Endothelial cell of umbilical vein (primary cell): ENCODE data around the gene LDLRAD4. TPM values are rescaled to one million over a fixed set of nuclear protein-coding genes. Genes with fewer than 3 reads are reported as not detected.

Experiments used
- BruUV-seq: library from RNA; stranded (reverse); fragments of 400-500 nt; replicated peaks from 2 replicates; lab custom pipeline; 2021; lab: Mats Ljungman, UMichigan
- CTCF ChIA-PET: fragments of 300-600, 350-600 bp; sonication (Branson Sonifier 250); formaldehyde crosslinking; loops from one replicate; lab custom pipeline; 2021; ENCODE audit warnings: antibody characterized with exemption, inconsistent platforms; lab: Charles Lee
- POLR2A ChIA-PET: fragments of 300-600, 350-600 bp; sonication (Branson Sonifier 250); formaldehyde crosslinking; loops from one replicate; lab custom pipeline; 2021; ENCODE audit warnings: antibody characterized with exemption, inconsistent platforms; lab: Charles Lee
- DNase-seq: peaks from one replicate; pipeline ENCODE4 v3.0.0-alpha.2; 2011; ENCODE audit warnings: low read depth, low spot score
- FAIRE-seq: peaks from 2 replicates; lab custom pipeline; 2011; peaks lifted over from hg19 to GRCh38; lab: Jason Lieb, UNC
- H2AFZ ChIP-seq: 2 replicates; pipeline ENCODE4 v1.6.0; 2012; ENCODE audit warnings: low read depth, low read length, control low read depth, inconsistent platforms
- H3K27ac ChIP-seq: 2 replicates; pipeline ENCODE4 v1.5.1; 2011; ENCODE audit warnings: low read depth, mild to moderate bottlenecking, control low read depth, low read length, moderate library complexity; ENCODE audit not compliant: insufficient read depth
- H3K27me3 ChIP-seq, 2 experiments: 2 replicates each; pipeline versions ENCODE4 v1.6.0 to v1.6.1; 2011; ENCODE audit warnings: low read length in 2 of 2, mixed read lengths in 1 of 2; ENCODE audit not compliant: control insufficient read depth in 2 of 2, insufficient read depth in 2 of 2
- H3K36me3 ChIP-seq, 2 experiments: 2 replicates in 1 of 2; 3 replicates in 1 of 2; pipeline ENCODE4 v1.5.1; 2011; ENCODE audit warnings: low read length in 2 of 2, mild to moderate bottlenecking in 1 of 2, moderate library complexity in 1 of 2; ENCODE audit not compliant: control insufficient read depth in 2 of 2, insufficient read depth in 2 of 2; ENCODE audit errors: extremely low read depth in 1 of 2
- H3K4me1 ChIP-seq: 3 replicates; pipeline ENCODE4 v1.5.1; 2011; ENCODE audit warnings: mild to moderate bottlenecking, low read length; ENCODE audit not compliant: control insufficient read depth, insufficient read depth; ENCODE audit errors: extremely low read depth
- H3K4me2 ChIP-seq: 2 replicates; pipeline ENCODE4 v1.6.1; 2011; ENCODE audit warnings: low read length, control low read depth, mixed read lengths; ENCODE audit not compliant: insufficient read depth
- H3K4me3 ChIP-seq, 3 experiments: fragments of 200-600 bp in 1 of 3; sonication (generic), shearing (Covaris generic) in 1 of 3; replicated peaks in 1 of 3; 2 replicates each; pipeline ENCODE4 v1.5.1; 2011 to 2016; ENCODE audit warnings: control low read depth in 3 of 3, low read length in 3 of 3, mild to moderate bottlenecking in 2 of 3, inconsistent platforms in 1 of 3, low read depth in 1 of 3, moderate library complexity in 1 of 3; ENCODE audit not compliant: insufficient read depth in 1 of 3
- H3K79me2 ChIP-seq: 2 replicates; pipeline ENCODE4 v1.6.0; 2012; ENCODE audit warnings: low read length, inconsistent platforms; ENCODE audit not compliant: control insufficient read depth, insufficient read depth
- H3K9ac ChIP-seq: replicated peaks from 2 replicates; pipeline ENCODE3; 2011; ENCODE audit warnings: low read length, control low read depth; ENCODE audit not compliant: insufficient read depth; ENCODE audit errors: extremely low read depth
- H3K9me1 ChIP-seq: replicated peaks from 3 replicates; pipeline ENCODE4 v1.6.0; 2011; ENCODE audit warnings: mild to moderate bottlenecking, low read length; ENCODE audit not compliant: control insufficient read depth, insufficient read depth; ENCODE audit errors: extremely low read depth
- H3K9me3 ChIP-seq: replicated peaks from 2 replicates; pipeline ENCODE4 v1.5.1; 2012; ENCODE audit warnings: low read length, inconsistent platforms; ENCODE audit not compliant: control insufficient read depth, insufficient read depth
- H4K20me1 ChIP-seq: replicated peaks from 2 replicates; pipeline ENCODE3; 2011; ENCODE audit warnings: mild to moderate bottlenecking, low read length; ENCODE audit not compliant: control insufficient read depth, insufficient read depth; ENCODE audit errors: extremely low read depth
- CTCF ChIP-seq, 2 donors: IDR thresholded peaks; 1 replicate in 1 of 2; 2 replicates in 1 of 2; pipeline ENCODE4 v1.5.1; 2011; ENCODE audit warnings: low read length in 2 of 2, mild to moderate bottlenecking in 2 of 2, moderate library complexity in 2 of 2, control low read depth in 1 of 2, inconsistent platforms in 1 of 2, low read depth in 1 of 2; ENCODE audit not compliant: insufficient read depth in 1 of 2; ENCODE audit errors: extremely low read depth in 1 of 2
- EZH2 ChIP-seq: IDR thresholded peaks from 2 replicates; pipeline ENCODE4 v1.6.1; 2012; ENCODE audit warnings: borderline replicate concordance, low read depth, mild to moderate bottlenecking, moderate library complexity, low read length, inconsistent platforms; ENCODE audit not compliant: severe bottlenecking
- FOS ChIP-seq: IDR thresholded peaks from 2 replicates; pipeline ENCODE4 v1.6.1; 2011; ENCODE audit warnings: mild to moderate bottlenecking, low read length, moderate library complexity, borderline replicate concordance; ENCODE audit not compliant: insufficient read depth
- GATA2 ChIP-seq: IDR thresholded peaks from 2 replicates; pipeline ENCODE4 v1.7.0; 2011; ENCODE audit warnings: low read depth, mild to moderate bottlenecking, moderate library complexity, mixed read lengths, low read length; ENCODE audit not compliant: insufficient read length, insufficient read depth
- JUN ChIP-seq: IDR thresholded peaks from 2 replicates; pipeline ENCODE4 v1.6.1; 2011; ENCODE audit warnings: borderline replicate concordance, low read depth; ENCODE audit not compliant: insufficient read length, insufficient read depth
- MAX ChIP-seq: IDR thresholded peaks from 2 replicates; pipeline ENCODE4 v1.6.1; 2011; ENCODE audit not compliant: insufficient read depth, insufficient read length
- MYC ChIP-seq: IDR thresholded peaks from one replicate; pipeline ENCODE4 v1.6.1; 2011; ENCODE audit warnings: mild to moderate bottlenecking, low read depth, low read length
- POLR2A ChIP-seq: IDR thresholded peaks from 2 replicates; pipeline ENCODE4 v1.6.1; 2012; ENCODE audit warnings: low read depth, mild to moderate bottlenecking, control low read depth, low read length
- POLR2AphosphoS5 ChIP-seq: IDR thresholded peaks from 2 replicates; pipeline ENCODE4 v1.6.1; 2012; ENCODE audit warnings: low read depth, mild to moderate bottlenecking, control low read depth, low read length, moderate library complexity; ENCODE audit not compliant: insufficient read depth
- dilution Hi-C: fragments of 300-500 bp; cut with MboI; formaldehyde crosslinking; loops from one replicate; pipeline ENCODE4 v1.15.0; 2019; ENCODE audit warnings: low sequenced_read_pairs; ENCODE audit not compliant: extremely low pct_ligation_motif_present
- intact Hi-C: fragments of 100-400 bp; cut with micrococcal nuclease; formaldehyde crosslinking; loops from one replicate; pipeline ENCODE4 v1.10.0; 2022
- polyA plus RNA-seq, 4 experiments: library from polyadenylated mRNA; depleted of rRNA in 3 of 4; stranded (reverse) in 3 of 4; unstranded in 1 of 4; fragments of >200 nt; gene quantifications; 2 replicates each; pipeline versions ENCODE4 v1.2.1 to v1.2.3, GENCODE V29; 2011 to 2012; ENCODE audit warnings: missing spikeins in 1 of 4
- total RNA-seq: library from RNA; stranded (reverse); gene quantifications from 2 replicates; pipeline ENCODE4 v1.2.3, GENCODE V29; 2021

LDLRAD4 gene
- total and polyA plus RNA-seq, 2 donors (not counting 3 experiments of a cell fraction or from before 2014, with no cell fraction given) = 5.2 to 6.5 TPM

GRCh38 chr18:13206301-13206700 is 12.3 kb upstream of the LDLRAD4 start:
- H3K79me2 ChIP-seq = no peaks in the 10 kb centered on the region
- no peaks in the 10 kb centered on the region for H3K36me3 ChIP-seq
- no peak overlapping the region for H3K27ac ChIP-seq
- peaks cover 5 to 7% of the 10 kb centered on the region in 2 experiments for H3K27me3 ChIP-seq
- no peaks in the 10 kb centered on the region for H4K20me1 ChIP-seq
- FAIRE-seq (no peak), DNase-seq (no peak)
- ChIA-PET POLR2A (no interaction called here), CTCF (interaction anchor here (2.2 kb wide), 1 partner anchor 10 kb away, joined by 9 read pairs; no protein-coding TSS in a partner anchor)
- intact Hi-C loops = no loop called here
- H2AFZ ChIP-seq = no peak overlapping the region
- no TSS peak for BruUV-seq
- dilution Hi-C loops = no loop called here
- H3K9ac ChIP-seq = no peak overlapping the region
- TF ChIP-seq GATA2 = no peak
- TF ChIP-seq POLR2A = no peak
- no peak for TF ChIP-seq MYC
- TF ChIP-seq EZH2 = no peak
- no peak for TF ChIP-seq CTCF (IDR thresholded peaks at IDR 0.05; ENCODE audit: extremely low read depth in 1 of 2, insufficient read depth in 1 of 2, low read depth in 1 of 2, low read length in 2 of 2)
- no peak for TF ChIP-seq JUN
- TF ChIP-seq POLR2AphosphoS5 = no peak
- TF ChIP-seq MAX = no peak
- TF ChIP-seq FOS = no peak
- H3K4me1 ChIP-seq = no peaks in the 10 kb centered on the region
- H3K9me1 ChIP-seq = no peaks in the 10 kb centered on the region
- H3K9me3 ChIP-seq = no peaks in the 10 kb centered on the region
- no peak overlapping the region for H3K4me3 ChIP-seq
- no peak overlapping the region for H3K4me2 ChIP-seq
